ENCODE results near the gene TTC38.

GRCh38 chr22:46256358-46256958 lies 11.3 kb upstream of the TTC38 start:
- no peak for TF ChIP-seq CTCF (IDR thresholded peaks at IDR 0.05)
- no peak for TF ChIP-seq POLR2A (IDR thresholded peaks at IDR 0.05)

Measured in testis (tissue), 2 donors.